HG03060 (cell line): Measurements from ENCODE around the gene PTGES3L.
"Not testable (repeated sequence)": the region's sequence is repeated elsewhere in the genome, so short reads cannot be mapped to it uniquely, and the experiment has no call there.

Experiments used
- ATAC-seq: cut with Tn5 transposase; IDR thresholded peaks from one replicate; pipeline ENCODE4 v1.9.1; 2021; ENCODE audit warnings: low read depth, moderate number of reproducible peaks; ENCODE audit not compliant: unreplicated experiment

Gene PTGES3L

GRCh38 chr17:42923472-42923871 lies 56.4 kb downstream of the PTGES3L start:
- ATAC-seq, result not testable (repeated sequence)

GRCh38 chr17:42922294-42922693 lies 57.6 kb downstream of the PTGES3L start:
- ATAC-seq, result no peak

- ATAC-seq, result no peak
These were observed 59.0 kb downstream of the PTGES3L start for GRCh38 chr17:42920922-42921321.

GRCh38 chr17:42920106-42920900 lies 59.6 kb downstream of the PTGES3L start:
- no peak for ATAC-seq

- not testable (repeated sequence) for ATAC-seq
These were observed 60.3 kb downstream of the PTGES3L start for GRCh38 chr17:42919522-42920077.

- ATAC-seq, result no peak
These were observed 60.9 kb downstream of the PTGES3L start for GRCh38 chr17:42918902-42919521.
